Adrenal gland (tissue), 5 donors: ENCODE results near the gene ANKS6.

Source experiments
- CTCF ChIP-seq, 6 experiments: fragments of 450-650 bp in 4 of 6; fragments of 200-600 bp in 2 of 6; sonication (generic) in 1 of 6; IDR thresholded peaks; 1 replicate in 5 of 6; 2 replicates in 1 of 6; pipeline versions ENCODE4 v1.5.1 to v1.8.0; 2016 to 2021; ENCODE audit warnings: antibody characterized with exemption in 6 of 6, mild to moderate bottlenecking in 2 of 6, moderate library complexity in 1 of 6
- POLR2A ChIP-seq, 2 donors: fragments of 450-650 bp; IDR thresholded peaks; one replicate each; pipeline ENCODE4 v1.6.1; 2017; ENCODE audit warnings: antibody characterized with exemption in 2 of 2, mild to moderate bottlenecking in 2 of 2, moderate library complexity in 1 of 2
- donor health status: DM: no; HTN: no; CAD: no.

GRCh38 chr9:98732091-98732490 lies 64.3 kb downstream of the ANKS6 start:
- TF ChIP-seq POLR2A (IDR thresholded peaks at IDR 0.05), result no peak
- TF ChIP-seq CTCF (IDR thresholded peaks at IDR 0.05), result no peak
